C4-2B (cell line): ENCODE data around the gene EFR3B.

Experiments used
- CTCF ChIP-seq: fragments of 450-650 bp; conservative IDR thresholded peaks from 2 replicates; pipeline ENCODE4 v1.5.1; 2017; ENCODE audit warnings: mild to moderate bottlenecking
- ZFX ChIP-seq: fragments of 450-650 bp; IDR thresholded peaks from 2 replicates; pipeline ENCODE4 v1.6.1; 2017

- TF ChIP-seq CTCF (no peak), ZFX (no peak)
Measured at GRCh38 chr2:25053041-25053440, 11.2 kb downstream of the EFR3B start.
